ENCODE data around the gene CD1B.
A peak's percentile ranks its signal among the peaks of the same experiment; 100 is the strongest.
"Not testable (repeated sequence)": the region's sequence is repeated elsewhere in the genome, so short reads cannot be mapped to it uniquely, and the experiment has no call there.

The CD1B gene

GRCh38 chr1:158331481-158332150 is at the start of gene CD1B:
CD1B (minus strand) TSS chr1:158331531; CDS start chr1:158331423, 108 bp downstream.
- DNase-seq: no peak

DNA sequence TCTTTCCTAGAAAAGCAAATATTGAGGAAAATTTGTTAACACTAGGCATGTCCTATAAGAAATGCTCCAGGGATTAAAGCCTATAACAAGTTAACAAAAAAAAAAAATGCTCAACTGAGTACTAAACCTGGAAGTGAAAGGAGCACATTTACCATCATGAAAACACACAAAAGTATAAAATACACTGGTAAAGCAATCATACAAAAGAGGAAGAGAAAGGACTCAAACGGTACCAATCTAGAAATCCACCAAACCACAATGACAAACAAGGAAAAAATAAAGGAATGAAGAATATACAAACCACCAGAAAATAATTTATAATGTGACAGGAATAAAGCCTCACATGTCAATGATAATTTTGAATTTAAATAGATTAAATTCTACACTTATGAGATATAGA is 43.5 kb upstream of the CD1B start:
- no peak for DNase-seq

DNA sequence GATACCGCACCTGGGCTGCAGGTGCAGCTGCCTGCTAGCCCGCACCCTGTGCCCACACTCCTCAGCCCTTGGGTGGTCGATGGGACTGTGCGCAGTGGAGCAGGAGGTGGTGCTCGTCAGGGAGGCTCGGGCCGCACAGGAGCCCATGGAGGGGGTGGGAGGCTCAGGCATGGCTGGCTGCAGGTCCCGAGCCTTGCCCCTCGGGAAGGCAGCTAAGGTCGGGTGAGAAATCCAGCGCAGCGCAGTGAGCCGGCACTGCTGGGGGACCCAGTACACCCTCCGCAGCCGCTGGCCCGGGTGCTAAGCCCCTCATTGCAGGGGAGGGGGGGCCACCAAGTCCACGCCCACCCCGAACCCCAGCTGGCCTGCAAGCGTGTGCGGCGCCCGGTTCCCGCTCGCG is 42.8 kb upstream of the CD1B start:
- DNase-seq: not testable (repeated sequence)

DNA sequence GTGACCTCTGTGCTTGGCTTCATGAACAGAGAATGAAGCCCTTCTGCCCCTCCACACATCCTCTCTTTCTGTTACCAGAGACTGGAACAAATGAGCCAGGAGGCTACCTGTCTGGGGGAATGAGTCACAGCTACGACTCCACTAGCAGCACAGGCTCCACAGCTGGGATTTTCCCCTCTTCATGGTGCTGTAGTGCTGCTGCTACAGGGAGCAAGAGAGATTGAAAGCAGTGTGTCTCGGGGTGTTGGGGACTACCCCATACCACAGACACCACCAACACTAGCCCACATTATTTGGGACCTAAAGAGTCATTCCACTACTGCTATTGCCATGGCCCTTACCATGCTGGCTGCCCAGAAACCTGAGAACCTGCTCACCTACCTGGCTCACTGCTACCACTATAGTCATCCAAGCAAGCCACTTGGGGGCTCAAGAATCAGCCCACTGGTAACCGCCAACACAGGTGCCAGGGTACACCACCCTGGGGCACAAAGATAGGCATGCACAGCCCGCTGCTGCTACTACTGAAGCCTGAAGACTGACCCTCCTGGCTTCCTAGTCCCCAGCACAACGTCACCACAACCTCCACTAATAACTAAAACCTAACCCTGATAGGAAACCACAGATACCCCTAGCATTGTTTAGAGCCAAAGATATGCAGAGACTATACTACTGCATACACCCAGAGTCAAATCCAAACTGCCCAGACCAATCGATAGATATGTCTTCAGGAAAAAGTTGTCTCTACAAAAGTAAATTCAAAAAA is 40.0 kb upstream of the CD1B start:
- peak; percentile 56 for DNase-seq

DNA sequence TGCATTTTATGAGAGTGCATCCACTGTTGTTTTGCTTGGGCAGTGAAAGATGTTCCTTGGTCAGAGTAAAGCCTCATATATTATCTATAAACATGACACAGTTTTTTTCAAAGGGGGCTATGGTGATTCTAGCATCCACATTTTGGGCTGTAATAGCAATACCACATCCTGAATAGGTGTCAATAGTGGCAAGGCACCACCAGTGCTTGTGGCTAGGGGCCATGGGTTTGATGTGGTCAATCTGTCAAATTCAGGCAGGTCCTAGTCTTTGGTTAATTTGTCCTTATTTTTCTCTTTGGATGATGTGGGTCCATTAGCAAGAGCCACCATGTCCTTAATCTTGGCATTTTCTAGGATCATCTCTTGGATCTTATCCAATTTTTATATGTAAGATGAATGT is 35.5 kb upstream of the CD1B start:
- no peak for DNase-seq

DNA sequence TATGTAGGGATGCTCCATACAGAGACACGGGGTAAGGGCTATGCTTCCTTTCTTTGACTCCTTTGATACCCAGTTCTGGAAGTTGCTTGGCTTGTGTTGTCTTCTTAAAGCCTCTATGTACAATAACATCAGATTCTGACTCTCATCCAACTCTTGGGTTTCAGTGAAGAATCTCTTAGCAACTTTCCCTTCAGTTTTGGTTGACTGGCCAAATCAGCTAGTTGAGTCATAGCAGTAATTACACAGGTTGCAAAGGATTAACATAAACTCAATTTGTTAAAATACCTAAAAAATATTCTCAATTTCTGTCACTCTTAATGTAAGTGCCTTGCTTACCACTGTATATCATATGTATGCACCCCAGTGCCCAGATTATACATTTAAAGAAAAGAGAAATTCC is 31.6 kb upstream of the CD1B start:
- no peak for DNase-seq

GRCh38 chr1:158362482-158362881 is 31.2 kb upstream of the CD1B start:
- DNase-seq: no peak

DNA sequence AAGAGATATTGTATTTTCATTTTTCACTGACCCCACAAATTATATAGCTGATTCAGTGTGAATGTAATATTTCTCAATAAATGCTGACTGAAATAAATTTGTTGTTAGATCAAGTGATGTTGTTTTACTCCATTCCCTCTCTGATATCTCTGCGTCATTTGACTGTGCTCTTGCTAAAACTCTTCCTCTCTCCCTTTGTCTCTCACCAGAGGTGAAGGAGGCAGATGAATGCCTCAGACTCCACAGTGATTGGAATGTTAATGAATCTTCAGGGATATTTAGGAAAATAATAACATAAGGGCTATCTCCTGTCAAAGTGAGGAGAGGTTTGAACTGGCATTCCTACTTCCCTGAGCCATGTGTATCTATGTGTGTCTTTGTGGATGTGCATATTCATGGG is 26.1 kb upstream of the CD1B start:
- DNase-seq: no peak

DNA sequence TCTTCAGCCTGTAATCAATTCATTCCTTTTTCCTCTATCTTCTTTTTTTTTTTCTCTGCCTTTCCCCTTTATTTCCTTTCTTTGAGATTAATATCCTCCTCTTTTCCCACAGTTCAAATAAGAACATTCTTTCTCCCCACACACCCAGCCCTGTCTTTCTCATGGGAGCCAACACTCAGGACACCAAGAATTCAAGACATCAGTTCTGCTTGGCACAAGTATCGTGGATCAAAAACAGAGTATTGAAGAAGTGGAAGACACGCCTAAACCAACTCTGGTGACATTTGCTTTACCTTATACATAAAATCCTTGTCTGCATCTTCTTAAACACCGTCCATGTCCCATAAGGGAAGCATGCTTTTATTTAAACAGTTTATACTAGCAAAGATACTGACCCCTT is 25.3 kb upstream of the CD1B start:
- DNase-seq: no peak

GRCh38 chr1:158355773-158356285 is 24.5 kb upstream of the CD1B start:
- no peak for DNase-seq

DNA sequence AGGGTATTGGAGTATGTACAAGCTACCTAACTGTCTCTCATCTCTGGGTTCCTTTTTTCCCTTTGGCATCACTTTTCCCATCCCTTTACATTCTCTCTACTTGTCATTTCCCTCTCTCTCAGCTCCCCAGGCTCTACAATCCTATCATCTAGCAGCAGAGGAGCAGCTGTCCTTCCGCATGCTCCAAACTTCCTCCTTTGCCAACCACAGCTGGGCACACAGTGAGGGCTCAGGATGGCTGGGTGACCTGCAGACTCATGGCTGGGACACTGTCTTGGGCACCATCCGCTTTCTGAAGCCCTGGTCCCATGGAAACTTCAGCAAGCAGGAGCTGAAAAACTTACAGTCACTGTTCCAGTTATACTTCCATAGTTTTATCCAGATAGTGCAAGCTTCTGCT is 22.9 kb upstream of the CD1B start:
- DNase-seq: no peak

GRCh38 chr1:158353303-158354075 is 22.2 kb upstream of the CD1B start, which contains the start of gene CD1E:
CD1E (plus strand) TSS chr1:158353894; CDS start chr1:158353989, 95 bp downstream.
- DNase-seq: no peak

- DNase-seq: not testable (repeated sequence)
Measured at GRCh38 chr1:158348946-158349345, 17.6 kb upstream of the CD1B start.

- DNase-seq: not testable (repeated sequence)
Measured at GRCh38 chr1:158336413-158336812, 5.1 kb upstream of the CD1B start.

- no peak for DNase-seq
Measured at GRCh38 chr1:158335213-158335532, 3.8 kb upstream of the CD1B start.

- DNase-seq: no peak
Measured at GRCh38 chr1:158334526-158335212, 3.3 kb upstream of the CD1B start.

- no peak for DNase-seq
Measured at GRCh38 chr1:158333405-158334155, 2.2 kb upstream of the CD1B start.

DNA sequence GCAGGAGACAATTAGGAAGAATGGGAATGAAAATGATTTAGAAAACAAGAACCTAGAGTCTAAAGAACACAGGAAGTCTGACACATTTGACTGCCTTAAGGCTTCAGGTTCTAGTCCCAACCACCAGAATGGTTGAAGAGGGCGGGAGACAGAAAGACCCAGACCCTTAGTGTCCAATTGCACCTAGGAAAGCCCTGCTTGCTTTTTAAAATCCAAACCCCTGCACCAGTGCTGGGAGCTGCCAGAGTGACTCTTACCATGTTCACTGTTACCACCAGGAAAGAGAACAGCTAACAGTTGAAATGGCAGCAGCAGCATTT is 265 bp downstream of the CD1B start:
- DNase-seq: no peak

GRCh38 chr1:158330391-158331105 is 783 bp downstream of the CD1B start:
- DNase-seq: no peak

DNA sequence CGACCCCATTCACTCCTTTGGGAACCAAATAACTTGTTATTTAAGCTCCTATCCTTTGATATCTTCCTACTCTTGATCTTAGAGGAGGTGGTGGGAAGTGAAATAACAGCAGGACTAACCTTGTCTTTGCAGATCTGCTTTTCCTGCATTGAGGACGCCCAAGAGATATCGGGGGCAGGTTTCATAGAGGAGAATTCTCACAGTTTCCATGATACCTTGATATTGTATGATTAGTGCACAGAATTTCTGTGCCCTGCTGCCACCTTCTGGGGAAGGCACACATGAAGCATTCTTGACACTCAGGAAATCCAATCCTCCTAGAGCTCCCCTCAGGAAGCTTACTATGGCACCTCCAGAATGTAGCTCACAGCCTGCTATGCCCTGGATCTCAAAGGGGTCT is 1.6 kb downstream of the CD1B start:
- no peak for DNase-seq

GRCh38 chr1:158329300-158329699 is 2.0 kb downstream of the CD1B start:
- DNase-seq: no peak

DNA sequence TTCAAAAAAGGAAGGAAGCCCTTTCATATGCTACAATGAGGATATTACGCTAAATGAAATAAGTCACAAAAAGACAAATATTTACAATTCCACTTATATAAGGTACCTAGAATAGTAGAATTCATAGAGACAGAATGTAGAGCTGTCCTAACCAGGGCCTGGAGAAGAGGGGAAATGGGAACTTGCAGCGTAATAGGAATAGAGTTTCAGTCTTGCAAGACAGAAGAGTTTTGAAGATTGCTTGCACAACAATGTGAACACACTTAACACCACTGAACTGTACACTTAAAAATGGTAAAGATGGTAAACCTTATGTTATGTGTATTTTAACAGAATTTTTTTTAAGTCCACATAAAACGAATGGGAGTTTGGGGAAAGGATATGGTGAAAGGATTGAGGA is 2.9 kb downstream of the CD1B start:
- DNase-seq: no peak
